NT2/D1 (cell line): ENCODE data around the gene ANKRD29.

Experiments
- SUZ12 ChIP-seq: IDR thresholded peaks from 2 replicates; pipeline ENCODE4 v1.6.1; 2011; ENCODE audit not compliant: insufficient read length, insufficient read depth; ENCODE audit errors: extremely low read depth
- YY1 ChIP-seq: IDR thresholded peaks from 2 replicates; pipeline ENCODE4 v1.6.1; 2011; ENCODE audit not compliant: insufficient read length, insufficient read depth
- ZNF274 ChIP-seq: IDR thresholded peaks from 2 replicates; pipeline ENCODE4 v1.6.1; 2011; ENCODE audit warnings: mild to moderate bottlenecking, low read depth, low read length

GRCh38 chr18:23667114-23667513 lies 4.4 kb upstream of the ANKRD29 start:
- TF ChIP-seq ZNF274 (no peak), YY1 (no peak), SUZ12 (no peak)
